Activated CD4-positive, alpha-beta T cell treated with anti-CD3 and anti-CD28 coated beads for 36 hours (primary cell): ENCODE results near the gene CATSPER3. TPM values are rescaled to one million over a fixed set of nuclear protein-coding genes. Genes with fewer than 3 reads are reported as not detected.

ENCODE experiments used
- ATAC-seq: fragments of 200-7000 bp; cut with Tn5 transposase; one replicate; pipeline ENCODE4 v1.10.0; 2021; ENCODE audit warnings: mild to moderate bottlenecking, moderate library complexity
- CTCF ChIA-PET: fragments of 350-600 bp; sonication (Branson Sonifier 250); formaldehyde crosslinking; loops from one replicate; lab custom pipeline; 2021; ENCODE audit warnings: antibody characterized with exemption; lab: Charles Lee
- POLR2A ChIA-PET: fragments of 350-600 bp; sonication (Branson Sonifier 250); formaldehyde crosslinking; loops from one replicate; lab custom pipeline; 2021; ENCODE audit warnings: antibody characterized with exemption, inconsistent platforms; lab: Charles Lee
- DNase-seq: peaks from one replicate; pipeline ENCODE4 v3.0.0-alpha.2; 2020
- H3K27ac Mint-ChIP-seq: one replicate; pipeline ENCODE4 v1.8.0; 2021; ENCODE audit warnings: mixed read lengths
- H3K27me3 Mint-ChIP-seq: one replicate; pipeline ENCODE4 v1.8.0; 2021; ENCODE audit warnings: mixed read lengths
- H3K36me3 Mint-ChIP-seq: one replicate; pipeline ENCODE4 v1.8.0; 2021; ENCODE audit warnings: low read depth, mixed read lengths
- H3K4me1 Mint-ChIP-seq: one replicate; pipeline ENCODE4 v1.8.0; 2021; ENCODE audit warnings: mixed read lengths
- H3K4me3 Mint-ChIP-seq: one replicate; pipeline ENCODE4 v1.8.0; 2021; ENCODE audit warnings: mild to moderate bottlenecking, moderate library complexity, mixed read lengths
- H3K9me3 Mint-ChIP-seq: one replicate; pipeline ENCODE4 v1.8.0; 2021; ENCODE audit warnings: low read depth, mixed read lengths
- intact Hi-C, 2 experiments: fragments of 100-400 bp; cut with DNase I in 1 of 2; cut with micrococcal nuclease in 1 of 2; formaldehyde crosslinking; loops; one replicate each; pipeline versions ENCODE4 v1.14.2 to v1.15.1; 2022 to 2024; cut with DNase I, micrococcal nuclease
- total RNA-seq, 2 experiments: library from RNA; stranded (reverse); gene quantifications; one replicate each; pipeline ENCODE4 v1.2.3, GENCODE V29; 2021

CATSPER3 gene
- total RNA-seq, 2 experiments from 2014 or later = 0.40 to 0.69 TPM

DNA sequence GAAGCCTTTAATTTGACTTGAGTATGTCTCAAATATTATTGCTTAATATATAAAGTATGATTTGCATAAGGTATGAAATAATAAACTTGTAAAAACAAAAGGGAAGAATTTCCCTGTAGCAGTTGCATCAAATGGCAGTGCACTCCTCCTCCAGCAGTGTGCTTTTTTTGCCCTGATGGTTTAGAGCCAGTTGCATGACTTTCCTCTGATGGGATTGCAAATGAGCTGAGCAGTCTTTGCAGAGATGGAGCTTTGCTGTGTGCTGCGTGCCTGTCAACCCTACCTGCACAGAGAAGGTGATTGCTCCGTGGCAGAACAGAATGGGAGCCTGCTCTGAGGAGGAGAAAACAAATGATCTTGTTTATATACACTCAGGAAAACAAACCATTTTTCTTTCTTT is 22.7 kb upstream of the CATSPER3 start:
- Mint-ChIP-seq H3K4me3 (no peak overlapping the region), H3K27me3 (no peaks in the 10 kb centered on the region), H3K36me3 (peaks cover under 1% of the 10 kb centered on the region), H3K4me1 (no peaks in the 10 kb centered on the region), H3K27ac (no peak overlapping the region), H3K9me3 (no peaks in the 10 kb centered on the region)
- DNase-seq (no peak), ATAC-seq (no peak)
- CTCF ChIA-PET = interaction anchor here (1.1 kb wide), 1 partner anchor 9 kb away, joined by 5 read pairs; no protein-coding TSS in a partner anchor
- intact Hi-C loops = no loop called here
- POLR2A ChIA-PET = no interaction called here

GRCh38 chr5:134948911-134949310 is 18.8 kb upstream of the CATSPER3 start:
- H3K36me3 Mint-ChIP-seq = peaks cover 6% of the 10 kb centered on the region
- intact Hi-C loops = no loop called here
- ChIA-PET CTCF (interaction anchor here (1.4 kb wide), 1 partner anchor 10 kb away, joined by 4 read pairs; no protein-coding TSS in a partner anchor), POLR2A (no interaction called here)
- no peaks in the 10 kb centered on the region for H3K4me1 Mint-ChIP-seq
- ATAC-seq (no peak), DNase-seq (no peak)
- no peak overlapping the region for H3K4me3 Mint-ChIP-seq
- no peaks in the 10 kb centered on the region for H3K9me3 Mint-ChIP-seq
- no peak overlapping the region for H3K27ac Mint-ChIP-seq
- no peaks in the 10 kb centered on the region for H3K27me3 Mint-ChIP-seq

- Mint-ChIP-seq H3K27ac (no peak overlapping the region), H3K9me3 (peaks cover 2% of the 10 kb centered on the region)
- intact Hi-C loops = no loop called here
Observed at GRCh38 chr5:134949316-134949715, 18.4 kb upstream of the CATSPER3 start.

GRCh38 chr5:134957920-134958608 is 9.6 kb upstream of the CATSPER3 start:
- intact Hi-C loops = no loop called here
- CTCF ChIA-PET = interaction anchor here (1.2 kb wide), 1 partner anchor 9 kb away, joined by 4 read pairs; no protein-coding TSS in a partner anchor
- Mint-ChIP-seq H3K27ac (no peak overlapping the region), H3K36me3 (peaks cover 16% of the 10 kb centered on the region), H3K4me3 (no peak overlapping the region), H3K9me3 (peaks cover 4% of the 10 kb centered on the region), H3K4me1 (no peaks in the 10 kb centered on the region), H3K27me3 (no peaks in the 10 kb centered on the region)
- no peak for DNase-seq
- POLR2A ChIA-PET = no interaction called here
- no peak for ATAC-seq

More at GRCh38 chr5:134949316-134949715, 18.4 kb upstream of the CATSPER3 start:
- H3K4me3 Mint-ChIP-seq = no peak overlapping the region
- no peak for ATAC-seq
- ChIA-PET POLR2A (no interaction called here), CTCF (interaction anchor here (1.4 kb wide), 1 partner anchor 10 kb away, joined by 4 read pairs; no protein-coding TSS in a partner anchor)
- no peak for DNase-seq
- no peaks in the 10 kb centered on the region for H3K4me1 Mint-ChIP-seq
- H3K27me3 Mint-ChIP-seq = no peaks in the 10 kb centered on the region
- peaks cover 6% of the 10 kb centered on the region for H3K36me3 Mint-ChIP-seq

- Mint-ChIP-seq H3K9me3 (peaks cover 4% of the 10 kb centered on the region), H3K4me1 (peaks cover 4% of the 10 kb centered on the region), H3K27ac (no peak overlapping the region), H3K27me3 (no peaks in the 10 kb centered on the region), H3K4me3 (no peak overlapping the region), H3K36me3 (peaks cover 13% of the 10 kb centered on the region)
- ATAC-seq = no peak
- ChIA-PET POLR2A (no interaction called here), CTCF (interaction anchor here (1.2 kb wide), 1 partner anchor 10 kb away, joined by 4 read pairs; no protein-coding TSS in a partner anchor)
- intact Hi-C loops = no loop called here
- DNase-seq = no peak
Observed at GRCh38 chr5:134958755-134959154, 9.0 kb upstream of the CATSPER3 start.

GRCh38 chr5:134963098-134963497 is 4.6 kb upstream of the CATSPER3 start:
- DNase-seq (no peak), ATAC-seq (no peak)
- H3K4me3 Mint-ChIP-seq = no peak overlapping the region
- H3K9me3 Mint-ChIP-seq = no peaks in the 10 kb centered on the region
- peaks cover 28% of the 10 kb centered on the region for H3K4me1 Mint-ChIP-seq
- intact Hi-C loops = no loop called here
- ChIA-PET CTCF (interaction anchor here (0.6 kb wide), 1 partner anchor 1002 kb away, joined by 3 read pairs; no protein-coding TSS in a partner anchor), POLR2A (interaction anchor here (0.5 kb wide), 1 partner anchor 28 kb away, joined by 3 read pairs; no protein-coding TSS in a partner anchor)
- H3K27ac Mint-ChIP-seq = no peak overlapping the region
- peaks cover 17% of the 10 kb centered on the region for H3K36me3 Mint-ChIP-seq
- H3K27me3 Mint-ChIP-seq = no peaks in the 10 kb centered on the region

DNA sequence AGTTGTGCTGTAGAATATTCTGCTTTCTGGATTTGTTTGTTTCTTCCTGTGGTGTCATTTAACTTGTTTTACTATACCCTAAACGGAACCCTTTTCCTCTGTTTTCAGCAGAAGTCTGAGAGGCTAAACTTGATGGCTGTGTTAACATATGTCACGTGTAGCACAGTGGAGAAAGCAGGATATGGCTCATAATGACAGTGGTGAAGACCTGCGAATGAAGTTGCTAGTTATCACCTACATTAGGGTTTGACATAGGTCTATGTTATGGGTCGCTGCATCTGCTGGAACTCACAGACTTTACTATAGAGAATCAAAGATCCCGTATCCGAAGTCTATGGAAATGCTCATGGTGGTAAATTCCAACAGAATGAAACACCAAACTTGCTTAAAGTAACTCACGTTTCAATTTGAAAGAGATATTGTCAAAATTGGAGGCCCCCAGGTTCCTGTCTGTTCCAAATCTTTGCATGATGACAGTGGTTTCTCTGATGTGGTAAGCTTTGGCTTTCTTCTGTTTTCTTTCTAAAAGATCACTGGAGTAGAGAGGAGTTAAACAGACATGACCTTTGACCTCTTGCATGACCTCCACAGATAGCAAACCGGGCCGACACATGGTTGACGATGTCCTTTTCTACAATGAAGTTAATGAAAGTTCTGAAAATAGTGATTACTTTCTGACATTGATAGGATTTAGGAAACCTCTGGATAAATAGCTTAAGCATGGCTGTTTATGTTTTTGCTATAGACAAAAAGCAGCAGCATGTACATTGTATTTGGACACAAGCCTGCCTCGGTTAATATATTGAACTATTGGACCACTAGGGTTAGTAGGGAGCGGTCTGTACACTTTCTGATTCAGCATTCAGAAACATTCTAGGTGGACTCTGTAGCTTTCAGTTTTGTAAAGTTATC is 3.1 kb upstream of the CATSPER3 start:
- intact Hi-C loops = loop anchor here (1.0 to 2.0 kb wide), 3 partner anchors 44 to 68 kb away; no protein-coding TSS in a partner anchor
- CTCF ChIA-PET = interaction anchor here (1.1 to 1.8 kb wide), 3 partner anchors 13 to 59 kb away, joined by 3 to 7 read pairs (median 3); partner anchors contain the start of gene PCBD2
- ATAC-seq (peak; percentile 93), DNase-seq (peak; percentile 28)
- H3K27me3 Mint-ChIP-seq = no peaks in the 10 kb centered on the region
- no peaks in the 10 kb centered on the region for H3K9me3 Mint-ChIP-seq
- H3K36me3 Mint-ChIP-seq = peaks cover 17% of the 10 kb centered on the region
- POLR2A ChIA-PET = interaction anchor here (0.6 to 1.1 kb wide), 3 partner anchors 22 to 45 kb away, joined by 3 to 7 read pairs (median 4); no protein-coding TSS in a partner anchor
- H3K27ac Mint-ChIP-seq = peak overlapping the region; percentile 84
- H3K4me3 Mint-ChIP-seq = peak overlapping the region; percentile 10
- peaks cover 28% of the 10 kb centered on the region for H3K4me1 Mint-ChIP-seq

- no peaks in the 10 kb centered on the region for H3K27me3 Mint-ChIP-seq
- H3K36me3 Mint-ChIP-seq = peaks cover 17% of the 10 kb centered on the region
- ATAC-seq = peak; percentile 52
- peak overlapping the region; percentile 84 for H3K27ac Mint-ChIP-seq
- H3K4me3 Mint-ChIP-seq = no peak overlapping the region
- POLR2A ChIA-PET = interaction anchor here (0.6 to 1.1 kb wide), 3 partner anchors 43 to 222 kb away, joined by 3 to 4 read pairs (median 4); no protein-coding TSS in a partner anchor
- CTCF ChIA-PET = interaction anchor here (0.6 to 1.8 kb wide), 6 partner anchors 14 to 237 kb away, joined by 3 to 7 read pairs (median 3); partner anchors contain the start of gene PCBD2
- peak; percentile 29 for DNase-seq
- intact Hi-C loops = loop anchor here in 1 of 2 experiments (2.0 kb wide), 2 partner anchors 45 to 67 kb away; no protein-coding TSS in a partner anchor
- H3K9me3 Mint-ChIP-seq = no peaks in the 10 kb centered on the region
- peaks cover 28% of the 10 kb centered on the region for H3K4me1 Mint-ChIP-seq
Observed at GRCh38 chr5:134965271-134965825, 2.4 kb upstream of the CATSPER3 start.

DNA sequence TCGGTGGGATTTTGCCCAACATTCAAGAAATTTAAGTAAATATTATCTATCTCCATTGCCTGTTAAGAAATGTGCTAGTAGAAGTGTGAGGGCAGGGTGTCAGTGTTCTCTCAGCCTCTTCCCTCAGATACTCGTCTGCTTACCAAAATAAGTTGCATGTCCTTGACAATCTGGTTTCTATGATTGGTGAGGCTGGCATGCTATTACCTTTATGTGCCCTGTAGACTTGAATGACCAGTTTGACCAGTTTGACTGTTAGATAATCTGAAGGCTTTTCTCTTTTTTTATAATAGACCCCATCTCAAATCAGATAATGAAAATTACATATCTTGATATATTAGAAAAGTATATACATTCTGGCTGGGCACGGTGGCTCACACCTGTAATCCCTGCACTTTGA is 348 bp downstream of the CATSPER3 start:
- Mint-ChIP-seq H3K27me3 (no peaks in the 10 kb centered on the region), H3K27ac (no peak overlapping the region), H3K9me3 (no peaks in the 10 kb centered on the region), H3K4me3 (no peak overlapping the region), H3K4me1 (peaks cover 28% of the 10 kb centered on the region), H3K36me3 (peaks cover 12% of the 10 kb centered on the region)
- POLR2A ChIA-PET = no interaction called here
- DNase-seq (no peak), ATAC-seq (no peak)
- intact Hi-C loops = no loop called here
- CTCF ChIA-PET = no interaction called here

- intact Hi-C loops = no loop called here
- CTCF ChIA-PET = interaction anchor here (0.8 to 1.2 kb wide), 3 partner anchors 35 to 268 kb away, joined by 3 read pairs; no protein-coding TSS in a partner anchor
Observed at GRCh38 chr5:134969166-134969565, 1.5 kb downstream of the CATSPER3 start.

More at GRCh38 chr5:134969166-134969565, 1.5 kb downstream of the CATSPER3 start:
- H3K4me1 Mint-ChIP-seq = peaks cover 20% of the 10 kb centered on the region
- DNase-seq (no peak), ATAC-seq (no peak)
- H3K27ac Mint-ChIP-seq = no peak overlapping the region
- peaks cover 12% of the 10 kb centered on the region for H3K36me3 Mint-ChIP-seq
- POLR2A ChIA-PET = no interaction called here
- H3K9me3 Mint-ChIP-seq = no peaks in the 10 kb centered on the region
- no peaks in the 10 kb centered on the region for H3K27me3 Mint-ChIP-seq
- no peak overlapping the region for H3K4me3 Mint-ChIP-seq
